HG03135 (cell line): Measurements from ENCODE around the gene ANKEF1.
A peak's percentile ranks its signal among the peaks of the same experiment; 100 is the strongest.

Source experiments
- ATAC-seq: cut with Tn5 transposase; IDR thresholded peaks from one replicate; pipeline ENCODE4 v1.9.1; 2021; ENCODE audit warnings: mild to moderate bottlenecking, moderate library complexity; ENCODE audit not compliant: unreplicated experiment

Gene ANKEF1

GRCh38 chr20:10034717-10035571 is at the start of gene ANKEF1:
TSS of gene ANKEF1 (plus strand) at chr20:10034987. CDS start at chr20:10038302, 3,315 bp downstream.
- ATAC-seq: peak; percentile 95

- ATAC-seq: no peak
Observed at GRCh38 chr20:9985281-9985680, 49.5 kb upstream of the ANKEF1 start.

GRCh38 chr20:9985773-9986172 is 49.0 kb upstream of the ANKEF1 start:
- ATAC-seq: no peak

GRCh38 chr20:9989066-9989724 is 45.6 kb upstream of the ANKEF1 start:
- ATAC-seq: no peak

- no peak for ATAC-seq
Observed at GRCh38 chr20:9993137-9993536, 41.6 kb upstream of the ANKEF1 start.

GRCh38 chr20:9994676-9995075 is 40.1 kb upstream of the ANKEF1 start:
- no peak for ATAC-seq

GRCh38 chr20:9995510-9996272 is 39.1 kb upstream of the ANKEF1 start:
- no peak for ATAC-seq

- no peak for ATAC-seq
Observed at GRCh38 chr20:9996944-9997343, 37.8 kb upstream of the ANKEF1 start.

GRCh38 chr20:9999645-10000044 is 35.1 kb upstream of the ANKEF1 start:
- no peak for ATAC-seq

GRCh38 chr20:10002866-10003265 is 31.9 kb upstream of the ANKEF1 start:
- no peak for ATAC-seq

GRCh38 chr20:10004900-10005299 is 29.9 kb upstream of the ANKEF1 start:
- ATAC-seq: no peak

- no peak for ATAC-seq
Observed at GRCh38 chr20:10005885-10006284, 28.9 kb upstream of the ANKEF1 start.

- ATAC-seq: no peak
Observed at GRCh38 chr20:10006447-10007090, 28.2 kb upstream of the ANKEF1 start.

- ATAC-seq: no peak
Observed at GRCh38 chr20:10007158-10007557, 27.6 kb upstream of the ANKEF1 start.

- ATAC-seq: no peak
Observed at GRCh38 chr20:10007747-10008146, 27.0 kb upstream of the ANKEF1 start.

GRCh38 chr20:10012464-10012863 is 22.3 kb upstream of the ANKEF1 start:
- no peak for ATAC-seq

- ATAC-seq: no peak
Observed at GRCh38 chr20:10014431-10014830, 20.4 kb upstream of the ANKEF1 start.

- no peak for ATAC-seq
Observed at GRCh38 chr20:10020937-10021336, 13.8 kb upstream of the ANKEF1 start.

GRCh38 chr20:10022625-10023024 is 12.2 kb upstream of the ANKEF1 start:
- no peak for ATAC-seq

GRCh38 chr20:10023911-10024310 is 10.9 kb upstream of the ANKEF1 start:
- no peak for ATAC-seq
